Fibroblast of pulmonary artery (primary cell): Measurements from ENCODE around the gene PLD5.

Experiments used
- DNase-seq: peaks from one replicate; pipeline ENCODE4 v3.0.0-alpha.2; 2010; ENCODE audit warnings: low read depth
- H3K4me3 ChIP-seq: replicated peaks from 2 replicates; pipeline ENCODE4 v1.5.1; 2011; ENCODE audit warnings: low read depth, mild to moderate bottlenecking, control low read depth, low read length, moderate library complexity
- TF ChIP-seq, protein P1 (sequence below): IDR thresholded peaks from 2 replicates; pipeline ENCODE4 v1.5.1; 2011; ENCODE audit warnings: mild to moderate bottlenecking, control low read depth, low read length, inconsistent platforms; ENCODE audit errors: missing control alignments

The PLD5 gene

DNA sequence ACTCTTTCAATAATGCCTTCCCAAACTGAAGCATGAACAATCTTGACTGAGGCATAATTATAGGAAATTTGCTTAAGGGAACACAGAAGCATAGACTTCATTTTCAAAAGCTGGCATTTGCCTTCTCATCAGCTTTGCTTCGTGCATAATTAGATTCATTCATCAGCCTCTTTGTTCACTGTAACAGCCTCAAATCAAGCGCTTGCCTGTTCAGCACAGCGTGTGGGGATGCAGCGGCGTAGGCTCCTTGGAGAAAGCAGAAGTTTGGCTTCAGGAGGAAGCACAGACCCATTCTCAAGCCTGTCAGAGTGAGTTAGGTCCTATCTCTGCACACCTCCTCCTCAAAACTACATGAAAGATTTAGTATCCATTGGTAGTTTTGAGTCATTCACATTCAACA is 279.2 kb downstream of the PLD5 start:
- no peak for DNase-seq
- TF ChIP-seq, protein P1, sequence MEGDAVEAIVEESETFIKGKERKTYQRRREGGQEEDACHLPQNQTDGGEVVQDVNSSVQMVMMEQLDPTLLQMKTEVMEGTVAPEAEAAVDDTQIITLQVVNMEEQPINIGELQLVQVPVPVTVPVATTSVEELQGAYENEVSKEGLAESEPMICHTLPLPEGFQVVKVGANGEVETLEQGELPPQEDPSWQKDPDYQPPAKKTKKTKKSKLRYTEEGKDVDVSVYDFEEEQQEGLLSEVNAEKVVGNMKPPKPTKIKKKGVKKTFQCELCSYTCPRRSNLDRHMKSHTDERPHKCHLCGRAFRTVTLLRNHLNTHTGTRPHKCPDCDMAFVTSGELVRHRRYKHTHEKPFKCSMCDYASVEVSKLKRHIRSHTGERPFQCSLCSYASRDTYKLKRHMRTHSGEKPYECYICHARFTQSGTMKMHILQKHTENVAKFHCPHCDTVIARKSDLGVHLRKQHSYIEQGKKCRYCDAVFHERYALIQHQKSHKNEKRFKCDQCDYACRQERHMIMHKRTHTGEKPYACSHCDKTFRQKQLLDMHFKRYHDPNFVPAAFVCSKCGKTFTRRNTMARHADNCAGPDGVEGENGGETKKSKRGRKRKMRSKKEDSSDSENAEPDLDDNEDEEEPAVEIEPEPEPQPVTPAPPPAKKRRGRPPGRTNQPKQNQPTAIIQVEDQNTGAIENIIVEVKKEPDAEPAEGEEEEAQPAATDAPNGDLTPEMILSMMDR = no peak
- no peak overlapping the region for H3K4me3 ChIP-seq

- H3K4me3 ChIP-seq = no peak overlapping the region
- TF ChIP-seq, protein P1 = no peak
- no peak for DNase-seq
Measured at GRCh38 chr1:242243472-242243871, 281.0 kb downstream of the PLD5 start.

GRCh38 chr1:242242983-242243382 is 281.5 kb downstream of the PLD5 start:
- TF ChIP-seq, protein P1 = no peak
- H3K4me3 ChIP-seq = no peak overlapping the region
- DNase-seq = no peak

DNA sequence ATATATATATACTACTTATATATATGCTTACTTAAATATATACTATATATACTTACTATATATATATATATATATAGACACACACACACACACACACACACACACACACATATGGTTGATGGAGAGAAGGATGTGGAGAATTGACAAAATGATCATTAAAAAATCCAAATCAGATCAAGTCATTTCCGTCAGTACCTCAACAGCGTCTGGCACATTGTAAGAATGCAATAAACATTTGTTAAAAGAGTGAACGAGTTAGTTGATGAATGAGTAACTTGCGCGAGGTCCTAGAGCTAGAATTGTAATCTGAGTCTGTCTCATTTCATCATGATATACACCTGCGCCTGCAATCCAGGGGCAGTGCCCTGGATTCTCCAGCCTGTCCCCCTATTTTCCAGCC is 282.6 kb downstream of the PLD5 start:
- TF ChIP-seq, protein P1 = no peak
- no peak for DNase-seq
- H3K4me3 ChIP-seq = no peak overlapping the region

DNA sequence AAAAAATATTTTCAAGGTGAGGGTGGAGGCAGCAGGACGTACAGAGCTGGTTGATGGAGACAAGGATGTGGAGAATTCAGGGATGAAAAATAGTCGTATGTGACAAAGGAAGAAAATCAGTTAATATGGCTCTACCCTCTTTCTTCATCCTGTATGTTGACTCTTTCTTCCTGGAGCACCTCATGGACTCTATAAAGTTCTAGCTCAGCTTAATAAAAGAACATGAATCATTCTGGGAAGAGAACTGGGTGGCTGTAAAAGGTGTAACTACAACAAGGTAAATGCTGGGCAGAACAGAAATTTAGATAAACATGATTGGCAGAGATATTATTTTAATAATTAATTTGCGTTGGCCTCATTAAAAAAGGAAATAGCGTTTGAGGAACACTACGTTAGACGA is 283.8 kb downstream of the PLD5 start:
- TF ChIP-seq, protein P1 = no peak
- H3K4me3 ChIP-seq = no peak overlapping the region
- no peak for DNase-seq

GRCh38 chr1:242240077-242240476 is 284.4 kb downstream of the PLD5 start:
- TF ChIP-seq, protein P1 = no peak
- no peak for DNase-seq
- no peak overlapping the region for H3K4me3 ChIP-seq

GRCh38 chr1:242239398-242239797 is 285.1 kb downstream of the PLD5 start:
- no peak overlapping the region for H3K4me3 ChIP-seq
- TF ChIP-seq, protein P1 = no peak

More at GRCh38 chr1:242239398-242239797, 285.1 kb downstream of the PLD5 start:
- no peak for DNase-seq
